Endothelial cell of umbilical vein (primary cell): ENCODE data around the gene SNCAIP. TPM values are rescaled to one million over a fixed set of nuclear protein-coding genes. Genes with fewer than 3 reads are reported as not detected.

Experiments
- BruUV-seq: library from RNA; stranded (reverse); fragments of 400-500 nt; replicated peaks from 2 replicates; lab custom pipeline; 2021; lab: Mats Ljungman, UMichigan
- CTCF ChIA-PET: fragments of 300-600, 350-600 bp; sonication (Branson Sonifier 250); formaldehyde crosslinking; loops from one replicate; lab custom pipeline; 2021; ENCODE audit warnings: antibody characterized with exemption, inconsistent platforms; lab: Charles Lee
- POLR2A ChIA-PET: fragments of 300-600, 350-600 bp; sonication (Branson Sonifier 250); formaldehyde crosslinking; loops from one replicate; lab custom pipeline; 2021; ENCODE audit warnings: antibody characterized with exemption, inconsistent platforms; lab: Charles Lee
- DNase-seq: peaks from one replicate; pipeline ENCODE4 v3.0.0-alpha.2; 2011; ENCODE audit warnings: low read depth, low spot score
- FAIRE-seq: peaks from 2 replicates; lab custom pipeline; 2011; peaks lifted over from hg19 to GRCh38; lab: Jason Lieb, UNC
- H2AFZ ChIP-seq: 2 replicates; pipeline ENCODE4 v1.6.0; 2012; ENCODE audit warnings: low read depth, low read length, control low read depth, inconsistent platforms
- H3K27ac ChIP-seq: 2 replicates; pipeline ENCODE4 v1.5.1; 2011; ENCODE audit warnings: low read depth, mild to moderate bottlenecking, control low read depth, low read length, moderate library complexity; ENCODE audit not compliant: insufficient read depth
- H3K27me3 ChIP-seq, 2 experiments: 2 replicates each; pipeline versions ENCODE4 v1.6.0 to v1.6.1; 2011; ENCODE audit warnings: low read length in 2 of 2, mixed read lengths in 1 of 2; ENCODE audit not compliant: control insufficient read depth in 2 of 2, insufficient read depth in 2 of 2
- H3K36me3 ChIP-seq, 2 experiments: 2 replicates in 1 of 2; 3 replicates in 1 of 2; pipeline ENCODE4 v1.5.1; 2011; ENCODE audit warnings: low read length in 2 of 2, mild to moderate bottlenecking in 1 of 2, moderate library complexity in 1 of 2; ENCODE audit not compliant: control insufficient read depth in 2 of 2, insufficient read depth in 2 of 2; ENCODE audit errors: extremely low read depth in 1 of 2
- H3K4me1 ChIP-seq: 3 replicates; pipeline ENCODE4 v1.5.1; 2011; ENCODE audit warnings: mild to moderate bottlenecking, low read length; ENCODE audit not compliant: control insufficient read depth, insufficient read depth; ENCODE audit errors: extremely low read depth
- H3K4me2 ChIP-seq: 2 replicates; pipeline ENCODE4 v1.6.1; 2011; ENCODE audit warnings: low read length, control low read depth, mixed read lengths; ENCODE audit not compliant: insufficient read depth
- H3K4me3 ChIP-seq, 3 experiments: fragments of 200-600 bp in 1 of 3; sonication (generic), shearing (Covaris generic) in 1 of 3; replicated peaks in 1 of 3; 2 replicates each; pipeline ENCODE4 v1.5.1; 2011 to 2016; ENCODE audit warnings: control low read depth in 3 of 3, low read length in 3 of 3, mild to moderate bottlenecking in 2 of 3, inconsistent platforms in 1 of 3, low read depth in 1 of 3, moderate library complexity in 1 of 3; ENCODE audit not compliant: insufficient read depth in 1 of 3
- H3K79me2 ChIP-seq: 2 replicates; pipeline ENCODE4 v1.6.0; 2012; ENCODE audit warnings: low read length, inconsistent platforms; ENCODE audit not compliant: control insufficient read depth, insufficient read depth
- H3K9ac ChIP-seq: replicated peaks from 2 replicates; pipeline ENCODE3; 2011; ENCODE audit warnings: low read length, control low read depth; ENCODE audit not compliant: insufficient read depth; ENCODE audit errors: extremely low read depth
- H3K9me1 ChIP-seq: replicated peaks from 3 replicates; pipeline ENCODE4 v1.6.0; 2011; ENCODE audit warnings: mild to moderate bottlenecking, low read length; ENCODE audit not compliant: control insufficient read depth, insufficient read depth; ENCODE audit errors: extremely low read depth
- H3K9me3 ChIP-seq: replicated peaks from 2 replicates; pipeline ENCODE4 v1.5.1; 2012; ENCODE audit warnings: low read length, inconsistent platforms; ENCODE audit not compliant: control insufficient read depth, insufficient read depth
- H4K20me1 ChIP-seq: replicated peaks from 2 replicates; pipeline ENCODE3; 2011; ENCODE audit warnings: mild to moderate bottlenecking, low read length; ENCODE audit not compliant: control insufficient read depth, insufficient read depth; ENCODE audit errors: extremely low read depth
- CTCF ChIP-seq, 2 donors: IDR thresholded peaks; 1 replicate in 1 of 2; 2 replicates in 1 of 2; pipeline ENCODE4 v1.5.1; 2011; ENCODE audit warnings: low read length in 2 of 2, mild to moderate bottlenecking in 2 of 2, moderate library complexity in 2 of 2, control low read depth in 1 of 2, inconsistent platforms in 1 of 2, low read depth in 1 of 2; ENCODE audit not compliant: insufficient read depth in 1 of 2; ENCODE audit errors: extremely low read depth in 1 of 2
- EZH2 ChIP-seq: IDR thresholded peaks from 2 replicates; pipeline ENCODE4 v1.6.1; 2012; ENCODE audit warnings: borderline replicate concordance, low read depth, mild to moderate bottlenecking, moderate library complexity, low read length, inconsistent platforms; ENCODE audit not compliant: severe bottlenecking
- FOS ChIP-seq: IDR thresholded peaks from 2 replicates; pipeline ENCODE4 v1.6.1; 2011; ENCODE audit warnings: mild to moderate bottlenecking, low read length, moderate library complexity, borderline replicate concordance; ENCODE audit not compliant: insufficient read depth
- GATA2 ChIP-seq: IDR thresholded peaks from 2 replicates; pipeline ENCODE4 v1.7.0; 2011; ENCODE audit warnings: low read depth, mild to moderate bottlenecking, moderate library complexity, mixed read lengths, low read length; ENCODE audit not compliant: insufficient read length, insufficient read depth
- JUN ChIP-seq: IDR thresholded peaks from 2 replicates; pipeline ENCODE4 v1.6.1; 2011; ENCODE audit warnings: borderline replicate concordance, low read depth; ENCODE audit not compliant: insufficient read length, insufficient read depth
- MAX ChIP-seq: IDR thresholded peaks from 2 replicates; pipeline ENCODE4 v1.6.1; 2011; ENCODE audit not compliant: insufficient read depth, insufficient read length
- MYC ChIP-seq: IDR thresholded peaks from one replicate; pipeline ENCODE4 v1.6.1; 2011; ENCODE audit warnings: mild to moderate bottlenecking, low read depth, low read length
- POLR2A ChIP-seq: IDR thresholded peaks from 2 replicates; pipeline ENCODE4 v1.6.1; 2012; ENCODE audit warnings: low read depth, mild to moderate bottlenecking, control low read depth, low read length
- POLR2AphosphoS5 ChIP-seq: IDR thresholded peaks from 2 replicates; pipeline ENCODE4 v1.6.1; 2012; ENCODE audit warnings: low read depth, mild to moderate bottlenecking, control low read depth, low read length, moderate library complexity; ENCODE audit not compliant: insufficient read depth
- dilution Hi-C: fragments of 300-500 bp; cut with MboI; formaldehyde crosslinking; loops from one replicate; pipeline ENCODE4 v1.15.0; 2019; ENCODE audit warnings: low sequenced_read_pairs; ENCODE audit not compliant: extremely low pct_ligation_motif_present
- intact Hi-C: fragments of 100-400 bp; cut with micrococcal nuclease; formaldehyde crosslinking; loops from one replicate; pipeline ENCODE4 v1.10.0; 2022
- polyA plus RNA-seq, 4 experiments: library from polyadenylated mRNA; depleted of rRNA in 3 of 4; stranded (reverse) in 3 of 4; unstranded in 1 of 4; fragments of >200 nt; gene quantifications; 2 replicates each; pipeline versions ENCODE4 v1.2.1 to v1.2.3, GENCODE V29; 2011 to 2012; ENCODE audit warnings: missing spikeins in 1 of 4
- total RNA-seq: library from RNA; stranded (reverse); gene quantifications from 2 replicates; pipeline ENCODE4 v1.2.3, GENCODE V29; 2021

Gene SNCAIP
- total and polyA plus RNA-seq, 2 donors (not counting 3 experiments of a cell fraction or from before 2014, with no cell fraction given), result 13.1 to 42.0 TPM

- BruUV-seq, result no TSS peak
Observed at GRCh38 chr5:122333564-122333963, 21.5 kb downstream of the SNCAIP start.

More at GRCh38 chr5:122333564-122333963, 21.5 kb downstream of the SNCAIP start:
- H3K4me1 ChIP-seq, result no peaks in the 10 kb centered on the region
- TF ChIP-seq CTCF (IDR thresholded peaks at IDR 0.05; ENCODE audit: extremely low read depth in 1 of 2, insufficient read depth in 1 of 2, low read depth in 1 of 2, low read length in 2 of 2) (no peak), MYC (no peak), FOS (no peak), MAX (no peak), EZH2 (no peak), POLR2AphosphoS5 (no peak), POLR2A (no peak), JUN (no peak), GATA2 (no peak)
- no peak overlapping the region for H3K4me2 ChIP-seq
- no peak for FAIRE-seq
- no peaks in the 10 kb centered on the region for H3K9me3 ChIP-seq
- no peaks in the 10 kb centered on the region for H3K27me3 ChIP-seq
- intact Hi-C loops (no loop called here), dilution Hi-C loops (no loop called here)
- H3K9ac ChIP-seq, result no peak overlapping the region
- H3K79me2 ChIP-seq, result no peaks in the 10 kb centered on the region
- no peak overlapping the region for H2AFZ ChIP-seq
- H3K9me1 ChIP-seq, result no peaks in the 10 kb centered on the region
- POLR2A ChIA-PET, result no interaction called here
- no peak overlapping the region for H3K4me3 ChIP-seq
- no peaks in the 10 kb centered on the region for H4K20me1 ChIP-seq
- H3K27ac ChIP-seq, result no peak overlapping the region
- CTCF ChIA-PET, result interaction anchor here (1.2 kb wide), 2 partner anchors 10 to 55 kb away, joined by 3 to 4 read pairs; no protein-coding TSS in a partner anchor
- DNase-seq, result no peak
- no peaks in the 10 kb centered on the region for H3K36me3 ChIP-seq
